Astrocyte of the cerebellum (primary cell): Measurements from ENCODE around the gene NFIX.

Source experiments
- DNase-seq: peaks from one replicate; pipeline ENCODE4 v3.0.0-alpha.2; 2011; ENCODE audit warnings: low read depth
- H3K4me3 ChIP-seq: 2 replicates; pipeline ENCODE4 v1.5.1; 2011; ENCODE audit warnings: mild to moderate bottlenecking, low read depth, low read length, moderate library complexity
- CTCF ChIP-seq: IDR thresholded peaks from 2 replicates; pipeline ENCODE4 v1.5.1; 2012; ENCODE audit warnings: low read length, low read depth, moderate library complexity, mild to moderate bottlenecking; ENCODE audit errors: missing control alignments
- in situ Hi-C: cut with HindIII; loops from 2 replicates; pipeline ENCODE4 v1.10.0; 2017; ENCODE audit warnings: low sequenced_read_pairs

NFIX gene

GRCh38 chr19:13099073-13099999 is 104.1 kb downstream of the NFIX start:
- DNase-seq: no peak
- in situ Hi-C loops: no loop called here
- TF ChIP-seq CTCF: no peak
- no peak overlapping the region for H3K4me3 ChIP-seq

DNA sequence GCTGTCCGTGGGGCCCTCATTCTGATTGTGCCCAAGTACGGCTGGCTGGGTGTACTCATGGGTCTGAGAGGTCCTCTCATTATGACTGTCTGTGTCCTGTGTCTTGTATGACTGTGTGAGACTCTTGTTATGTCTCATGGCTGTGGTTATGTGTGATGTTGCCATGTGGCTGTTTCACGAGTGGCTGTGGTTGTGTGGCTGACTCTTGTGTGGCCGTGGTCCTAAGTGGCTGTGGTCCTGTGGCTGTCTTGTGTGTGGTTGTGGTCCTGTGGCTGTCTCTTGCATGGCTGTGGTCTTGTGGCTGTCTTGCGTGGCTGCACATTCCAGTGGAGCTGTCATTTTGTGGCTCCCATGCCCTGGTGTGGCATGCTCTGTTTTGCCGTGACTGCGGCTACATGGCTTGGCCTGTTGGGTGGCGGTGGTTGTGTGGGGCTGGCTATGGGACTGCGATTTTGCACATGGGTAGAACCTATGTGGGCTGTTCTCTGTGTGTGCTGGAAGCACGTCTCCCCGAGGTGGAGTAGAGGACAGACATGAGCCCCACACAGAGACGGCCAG is 104.8 kb downstream of the NFIX start:
- TF ChIP-seq CTCF: no peak
- DNase-seq: no peak
- in situ Hi-C loops: no loop called here
- H3K4me3 ChIP-seq: no peak overlapping the region

DNA sequence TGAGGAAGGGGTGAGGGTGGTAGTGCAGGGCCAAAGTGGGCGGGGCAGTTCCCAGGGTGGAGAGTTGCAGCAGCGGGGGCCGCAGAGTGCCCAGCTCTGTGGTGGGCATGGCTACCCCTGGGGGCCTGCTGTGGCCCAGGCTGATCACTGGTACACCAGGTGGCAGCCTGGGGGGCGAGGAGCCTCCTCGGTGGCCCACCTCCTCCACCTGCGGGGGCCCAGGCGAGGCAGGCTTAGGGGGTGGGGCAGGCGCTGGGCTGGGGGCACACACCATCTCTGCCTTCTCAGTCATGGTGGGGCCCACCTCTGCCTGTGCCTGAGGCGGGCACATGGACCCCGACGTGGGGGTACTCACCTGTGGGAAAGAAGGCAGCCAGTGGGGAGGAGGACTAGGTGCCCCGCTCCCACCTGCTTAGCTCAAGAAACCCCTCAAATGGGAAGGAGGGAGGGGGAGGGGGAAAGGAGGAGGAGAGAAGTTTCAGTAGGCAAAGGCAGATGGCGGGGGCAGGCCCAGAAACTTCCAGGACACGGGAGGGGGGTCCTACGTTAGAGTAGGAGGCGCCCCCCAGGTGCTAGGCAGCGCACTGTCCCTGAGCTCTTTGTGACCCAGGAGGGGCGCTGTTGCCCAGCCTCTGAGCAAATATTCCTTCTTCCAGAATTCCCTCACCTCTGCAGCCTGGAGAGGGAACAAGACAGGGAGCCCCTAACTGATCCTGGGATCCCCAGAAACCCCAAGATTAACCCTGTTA is 105.7 kb downstream of the NFIX start:
- no peak for DNase-seq
- no peak overlapping the region for H3K4me3 ChIP-seq
- TF ChIP-seq CTCF: no peak
- in situ Hi-C loops: no loop called here

DNA sequence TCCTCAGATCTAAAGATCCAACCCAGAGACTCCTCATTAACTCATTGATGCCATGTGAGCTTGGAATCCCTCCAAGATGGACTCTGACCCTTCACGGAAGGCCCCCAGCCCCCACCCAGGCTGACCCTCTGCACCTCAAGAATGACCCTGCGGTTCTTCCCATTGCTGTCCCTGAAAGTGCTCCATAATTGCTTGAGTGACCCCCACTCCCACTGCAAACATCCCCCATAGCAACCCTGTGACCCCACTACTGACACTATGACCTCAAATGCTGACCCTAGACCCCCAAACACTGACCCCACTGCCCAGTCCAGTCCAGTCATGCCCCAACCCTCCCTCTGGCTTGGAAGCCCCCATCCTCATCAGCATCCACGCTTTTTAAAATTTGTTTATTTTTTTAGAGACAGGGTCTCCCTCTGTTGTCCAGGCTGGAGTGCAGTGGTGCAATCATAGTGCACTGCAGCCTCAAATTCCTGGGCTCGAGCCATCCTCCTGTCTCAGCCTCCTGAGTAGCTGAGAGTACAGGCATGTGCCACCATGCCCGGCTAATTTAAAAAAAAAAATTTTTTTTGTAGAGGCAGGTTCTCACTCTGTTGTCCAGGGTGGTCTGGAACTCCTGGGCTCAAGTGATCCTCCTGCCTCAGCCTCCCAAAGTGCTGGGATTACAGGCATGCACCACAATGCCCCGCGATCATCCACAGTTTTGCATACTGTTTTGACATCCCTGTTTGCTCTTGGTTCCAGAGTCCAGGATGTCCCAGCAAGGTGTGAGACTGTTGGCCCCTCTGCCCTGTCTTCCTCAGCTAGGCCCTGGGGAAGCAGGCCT is 106.5 kb downstream of the NFIX start:
- DNase-seq: no peak
- H3K4me3 ChIP-seq: no peak overlapping the region
- no peak for TF ChIP-seq CTCF
- in situ Hi-C loops: no loop called here

DNA sequence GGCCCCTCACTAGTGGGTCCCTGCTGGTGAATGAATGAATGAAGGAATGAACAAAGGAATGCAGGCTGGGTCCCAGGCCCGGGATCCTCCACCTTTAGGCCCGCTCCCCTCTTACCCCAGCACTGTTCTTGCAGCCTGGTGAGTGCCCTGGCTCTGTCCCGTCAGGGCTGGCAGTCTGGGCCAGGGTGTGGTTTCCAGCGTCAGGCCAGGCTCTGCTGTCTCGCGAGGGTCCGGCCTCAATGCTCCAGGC is 107.1 kb downstream of the NFIX start:
- in situ Hi-C loops: no loop called here
- no peak for DNase-seq
- no peak overlapping the region for H3K4me3 ChIP-seq
- no peak for TF ChIP-seq CTCF

- no peak for DNase-seq
- no peak for TF ChIP-seq CTCF
- H3K4me3 ChIP-seq: no peak within 1 kb of the TSS
- in situ Hi-C loops: no loop called here
Observed at GRCh38 chr19:13102666-13103580, 107.6 kb downstream of the NFIX start, which contains the start of gene LYL1. Gene LYL1, minus strand, starts transcription at chr19:13102858. Its CDS starts 1,687 bp downstream, at chr19:13101171.
